M059J (cell line): ENCODE measurements around the gene TBC1D8B. TPM values are rescaled to one million over a fixed set of nuclear protein-coding genes. Genes with fewer than 3 reads are reported as not detected.
"Not testable (repeated sequence)": the region's sequence is repeated elsewhere in the genome, so short reads cannot be mapped to it uniquely, and the experiment has no call there.

Source experiments
- DNase-seq: peaks from one replicate; pipeline ENCODE4 v3.0.0-alpha.2; 2012; ENCODE audit warnings: low read depth
- total RNA-seq: library from RNA; depleted of rRNA; stranded (reverse); fragments of >200 nt; shearing (Covaris generic); gene quantifications from 2 replicates; pipeline ENCODE4 v1.2.3, GENCODE V29; 2014; rRNA removed

TBC1D8B gene
- 5.1 and 9.5 TPM in 2 replicates for total RNA-seq

DNA sequence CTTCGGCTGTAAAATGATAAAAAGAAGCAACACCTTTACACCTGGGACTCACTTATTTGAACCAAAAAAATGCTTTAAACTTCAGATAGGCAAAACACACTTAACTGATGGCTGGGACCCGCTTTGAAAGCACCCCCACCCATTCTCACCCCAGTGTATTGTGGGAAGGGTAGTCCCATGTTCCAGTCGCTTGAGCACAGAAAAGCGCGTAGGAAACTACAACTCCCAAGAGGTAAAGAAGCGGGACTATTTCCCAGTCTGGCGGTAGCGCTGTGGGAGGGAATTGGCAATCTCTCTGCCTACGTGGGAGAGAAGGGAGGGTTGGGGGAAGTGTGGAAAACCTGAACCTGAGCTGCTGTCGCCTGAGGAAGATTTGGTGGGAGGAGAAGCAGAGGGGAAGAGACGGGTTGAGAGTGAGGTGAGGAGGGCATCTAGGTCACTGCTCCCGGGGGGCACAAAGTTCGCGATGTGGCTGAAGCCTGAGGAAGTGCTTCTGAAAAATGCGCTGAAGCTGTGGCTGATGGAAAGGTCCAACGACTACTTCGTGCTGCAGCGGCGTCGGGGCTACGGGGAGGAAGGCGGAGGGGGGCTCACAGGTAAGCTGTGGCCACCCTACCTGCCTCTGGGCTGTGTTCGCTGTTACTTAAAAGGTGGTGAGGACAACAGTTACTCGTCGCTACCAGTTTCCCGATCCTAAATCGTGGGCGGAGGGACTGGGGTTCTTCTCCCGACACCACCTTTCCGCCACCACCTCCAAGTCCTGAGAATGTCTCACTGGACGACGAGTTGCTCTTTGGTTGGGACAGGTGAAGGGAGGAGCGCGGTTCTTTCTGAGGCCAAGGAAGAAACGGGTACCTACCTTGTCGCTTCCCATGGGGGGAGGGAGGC, at the start of gene TBC1D8B:
TSS of gene TBC1D8B (plus strand) at position 286 of the 888 bp plus-strand sequence. CDS start at position 467, 181 bp downstream.
- peak; percentile 96 for DNase-seq

DNA sequence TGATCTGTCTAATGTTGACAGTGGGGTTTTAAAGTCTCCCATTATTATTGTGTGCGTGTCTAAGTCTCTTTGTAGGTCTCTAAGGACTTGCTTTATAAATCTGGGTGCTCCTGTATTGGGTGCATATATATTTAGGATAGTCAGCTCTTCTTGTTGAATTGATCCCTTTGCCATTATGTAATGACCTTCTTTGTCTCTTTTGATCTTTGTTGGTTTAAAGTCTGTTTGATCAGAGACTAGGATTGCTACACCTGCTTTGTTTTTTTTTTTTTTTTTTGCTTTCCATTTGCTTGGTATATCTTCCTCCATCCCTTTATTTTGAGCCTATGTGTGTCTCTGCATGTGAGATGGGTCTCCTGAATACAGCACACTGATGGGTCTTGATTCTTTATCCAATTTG, 33.2 kb upstream of the TBC1D8B start:
- not testable (repeated sequence) for DNase-seq

- no peak for DNase-seq
These were observed 27.5 kb upstream of the TBC1D8B start for GRCh38 chrX:106774981-106775380.

- no peak for DNase-seq
These were observed 22.2 kb upstream of the TBC1D8B start for GRCh38 chrX:106780264-106780663.

GRCh38 chrX:106780664-106781377, 21.7 kb upstream of the TBC1D8B start:
- DNase-seq, result no peak

- no peak for DNase-seq
These were observed 18.8 kb upstream of the TBC1D8B start for GRCh38 chrX:106783716-106784115.

- DNase-seq, result peak; percentile 7
These were observed 11.0 kb upstream of the TBC1D8B start for GRCh38 chrX:106791495-106791894.

- DNase-seq, result no peak
These were observed 448 bp upstream of the TBC1D8B start for GRCh38 chrX:106802063-106802387.

- no peak for DNase-seq
These were observed 8.8 kb downstream of the TBC1D8B start for GRCh38 chrX:106811131-106811910.

DNA sequence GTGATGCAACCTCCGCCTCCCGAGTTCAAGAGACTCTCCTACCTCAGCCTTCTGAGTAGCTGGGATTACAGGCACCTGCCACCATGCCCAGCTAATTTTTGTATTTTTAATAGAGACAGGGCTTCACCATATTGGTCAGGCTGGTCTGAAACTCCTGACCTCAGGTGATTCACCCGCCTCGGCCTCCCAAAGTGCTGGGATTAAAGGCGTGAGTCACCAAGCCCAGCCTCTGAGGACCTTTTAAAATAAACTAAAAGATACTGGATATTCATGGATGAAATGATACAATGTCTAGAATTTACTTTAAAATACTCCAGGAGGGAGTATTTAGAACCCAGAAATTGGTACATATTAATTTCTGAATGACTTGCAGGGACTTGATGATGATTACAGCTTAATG, 10.5 kb downstream of the TBC1D8B start:
- peak; percentile 70 for DNase-seq

GRCh38 chrX:106814093-106814492, 11.6 kb downstream of the TBC1D8B start:
- DNase-seq, result not testable (repeated sequence)

DNA sequence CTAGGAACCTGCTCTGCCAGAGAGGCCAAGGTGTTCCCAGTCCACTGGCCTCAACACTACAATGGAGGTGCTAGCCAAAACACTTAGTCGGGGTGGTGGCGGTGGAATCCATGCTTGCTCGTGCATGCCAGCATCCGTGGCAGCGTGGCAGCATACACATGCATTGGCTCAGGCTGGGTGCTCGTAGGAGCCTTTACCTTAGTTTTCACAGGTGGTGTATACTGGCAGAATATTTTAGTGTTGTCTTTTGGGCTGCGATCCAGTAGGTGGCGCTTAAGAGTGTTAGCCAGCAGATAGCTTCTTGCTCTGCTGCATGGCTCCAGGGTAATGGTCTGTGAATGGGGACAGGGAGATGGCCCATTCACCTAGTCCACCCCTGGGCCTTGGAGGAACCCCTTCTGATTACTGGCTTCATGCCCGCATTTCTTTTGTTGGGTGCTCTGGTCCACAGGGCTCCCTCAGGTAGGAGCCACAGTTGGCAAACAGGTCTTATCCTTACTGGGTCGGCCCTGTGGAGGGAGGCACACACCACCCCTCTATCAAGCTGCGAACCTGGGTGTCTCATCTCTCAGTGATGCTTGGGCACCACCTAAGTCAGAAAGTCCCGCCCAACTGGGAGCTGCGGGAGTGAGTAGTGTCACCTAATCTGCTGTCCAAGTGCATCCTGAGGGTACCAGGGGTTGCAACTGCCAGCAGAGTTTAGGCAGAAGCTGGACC, 60.7 kb downstream of the TBC1D8B start:
- DNase-seq, result peak; percentile 3

GRCh38 chrX:106863697-106864096, 61.2 kb downstream of the TBC1D8B start:
- DNase-seq, result no peak

DNA sequence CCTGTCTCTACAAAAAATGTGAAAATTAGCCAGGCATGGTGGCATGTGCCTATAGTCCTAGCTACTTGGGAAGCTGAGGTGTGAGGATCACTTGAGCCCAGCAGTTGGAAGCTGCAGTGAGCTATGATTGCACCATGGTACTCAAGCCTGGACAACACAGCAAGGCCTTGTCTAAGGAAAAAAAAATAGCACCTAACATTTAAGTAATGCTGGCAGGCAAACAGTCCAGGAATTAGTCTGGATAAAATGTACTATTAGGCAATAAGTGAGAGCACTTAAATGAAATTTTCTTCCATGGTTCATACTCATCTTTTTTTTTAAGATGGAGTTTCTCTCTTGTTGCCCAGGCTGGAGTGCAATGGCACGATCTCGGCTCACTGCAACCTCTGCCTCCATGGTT, 70.3 kb downstream of the TBC1D8B start:
- not testable (repeated sequence) for DNase-seq

DNA sequence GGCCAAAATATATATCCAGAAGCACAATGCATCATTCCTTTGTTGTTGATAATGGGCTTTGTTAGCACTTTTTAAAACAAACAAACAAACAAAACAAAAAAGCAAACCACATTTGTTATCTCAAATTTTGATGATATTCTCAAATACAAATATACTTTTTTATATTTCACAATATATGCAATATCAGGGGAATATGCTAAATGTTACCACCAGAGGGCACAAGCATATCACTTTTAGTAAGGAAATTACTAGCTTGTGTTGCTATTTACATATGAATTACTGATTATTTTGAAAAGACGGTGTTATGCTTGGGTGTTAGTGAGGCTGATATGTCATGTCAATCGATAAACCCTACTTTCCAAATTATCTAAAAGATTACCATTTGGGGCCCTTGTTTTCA, 71.6 kb downstream of the TBC1D8B start:
- DNase-seq, result peak; percentile 21

GRCh38 chrX:106875151-106875550, 72.7 kb downstream of the TBC1D8B start:
- no peak for DNase-seq

DNA sequence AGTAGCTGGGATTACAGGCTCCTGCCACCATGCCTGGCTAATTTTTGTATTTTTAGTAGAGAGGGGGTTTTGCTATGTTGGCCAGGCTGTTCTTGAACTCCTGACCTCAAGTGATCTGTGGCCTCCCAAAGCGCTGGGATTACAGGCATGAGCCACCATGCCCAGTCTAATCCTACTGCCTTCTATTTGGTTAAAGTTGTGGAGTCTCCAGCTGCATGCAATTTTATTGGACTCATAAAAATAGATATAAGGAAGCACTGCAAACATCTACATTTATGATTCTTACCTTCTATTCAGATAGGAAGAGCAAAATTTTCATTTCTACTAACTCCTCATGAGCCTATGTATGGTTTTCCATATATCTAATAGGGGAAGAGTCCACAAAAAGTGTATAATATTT, 87.0 kb downstream of the TBC1D8B start:
- DNase-seq, result no peak

DNA sequence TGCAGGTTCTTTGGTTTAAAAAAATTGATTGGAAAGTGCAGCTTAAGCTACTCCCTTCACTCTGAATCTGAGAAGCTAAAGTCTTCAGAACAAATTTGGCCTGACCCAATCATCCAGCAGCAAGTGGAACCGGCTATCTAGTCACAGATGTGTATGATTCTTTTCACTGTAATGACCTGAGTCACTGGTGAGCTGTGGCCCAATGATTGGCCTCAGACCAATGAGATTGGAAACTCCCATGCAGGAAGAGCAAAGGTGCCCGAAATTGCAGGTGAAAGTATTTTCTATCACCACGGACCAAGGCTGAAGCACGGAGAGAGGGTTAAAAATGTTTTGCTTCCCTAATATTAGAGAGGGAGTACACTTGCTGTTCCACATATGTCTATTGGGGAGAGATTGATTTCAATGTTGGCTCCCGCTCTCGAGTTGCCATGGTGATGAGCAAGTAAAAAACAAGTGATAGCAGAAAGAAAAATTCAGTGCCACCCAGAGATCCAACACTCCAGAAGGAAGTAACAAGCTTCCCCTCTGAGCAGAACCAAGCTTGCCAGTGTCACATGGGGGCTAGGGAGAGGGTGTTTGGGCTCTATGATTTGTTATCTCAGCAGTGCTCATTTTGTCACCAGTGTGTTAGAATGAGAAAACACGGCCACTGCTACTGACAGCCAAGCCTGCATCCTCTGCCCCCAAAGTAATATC, 89.4 kb downstream of the TBC1D8B start:
- peak; percentile 14 for DNase-seq

DNA sequence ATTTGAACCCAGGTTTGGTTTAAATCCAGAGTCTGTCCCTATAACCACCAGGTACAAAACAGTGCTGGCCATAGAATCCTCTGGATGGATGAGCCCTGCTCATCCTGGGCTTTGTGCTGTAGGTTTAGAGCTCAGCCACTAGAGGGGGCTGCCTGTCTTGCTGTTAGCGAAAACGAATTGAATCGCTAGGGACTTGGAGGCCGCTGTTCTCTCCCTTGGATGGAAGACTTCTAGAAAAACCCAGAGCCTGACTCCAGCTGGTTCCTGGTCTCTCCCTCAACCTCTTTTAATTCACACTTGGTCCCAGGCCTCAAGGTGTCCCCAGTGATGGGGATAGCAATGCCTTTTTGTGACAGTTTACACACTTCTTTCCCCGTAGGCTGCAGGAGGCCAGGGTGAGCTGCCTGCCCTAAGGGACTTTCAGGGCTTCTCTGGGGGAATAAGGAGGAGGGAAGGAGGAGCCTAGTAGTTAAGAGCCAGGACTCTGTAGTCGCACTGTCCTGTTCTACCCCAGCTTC, 92.0 kb downstream of the TBC1D8B start:
- DNase-seq, result peak; percentile 77

GRCh38 chrX:106894978-106895452, 92.5 kb downstream of the TBC1D8B start:
- peak; percentile 95 for DNase-seq
